RWPE2 (cell line): Measurements from ENCODE around the gene RASA4.
A peak's percentile ranks its signal among the peaks of the same experiment; 100 is the strongest.
"Not testable (repeated sequence)": the region's sequence is repeated elsewhere in the genome, so short reads cannot be mapped to it uniquely, and the experiment has no call there.

Experiments used
- ATAC-seq: fragments of 200-7000 bp; cut with Tn5 transposase; 3 replicates; pipeline ENCODE4 v1.9.1; 2021; ENCODE audit warnings: low read depth
- DNase-seq: peaks from one replicate; pipeline ENCODE4 v3.0.0-alpha.2; 2020; ENCODE audit warnings: low spot score
- H3K27ac ChIP-seq: fragments of 450-650 bp; 2 replicates; pipeline ENCODE4 v1.5.1; 2017; ENCODE audit warnings: mild to moderate bottlenecking; ENCODE audit not compliant: poor library complexity, severe bottlenecking
- H3K27me3 ChIP-seq: fragments of 250-450 bp; sonication (Bioruptor Pico); 2 replicates; pipeline ENCODE4 v1.5.1; 2021; ENCODE audit warnings: mild to moderate bottlenecking, moderate library complexity; ENCODE audit not compliant: insufficient read depth, poor library complexity, severe bottlenecking
- H3K36me3 ChIP-seq: fragments of 250-450 bp; sonication (Bioruptor Pico); 2 replicates; pipeline ENCODE4 v1.5.1; 2020; ENCODE audit warnings: low read depth, mild to moderate bottlenecking, moderate library complexity
- H3K4me1 ChIP-seq: fragments of 250-450 bp; sonication (Bioruptor Pico); 2 replicates; pipeline ENCODE4 v1.5.1; 2021; ENCODE audit warnings: mild to moderate bottlenecking, moderate library complexity; ENCODE audit not compliant: insufficient read depth, poor library complexity, severe bottlenecking
- H3K4me3 ChIP-seq: fragments of 250-450 bp; sonication (Bioruptor Pico); 2 replicates; pipeline ENCODE4 v1.5.1; 2021; ENCODE audit warnings: mild to moderate bottlenecking, moderate library complexity; ENCODE audit not compliant: severe bottlenecking
- H3K9me3 ChIP-seq: fragments of 250-450 bp; sonication (Bioruptor Pico); 2 replicates; pipeline ENCODE4 v1.5.1; 2021; ENCODE audit warnings: mild to moderate bottlenecking, moderate library complexity; ENCODE audit not compliant: severe bottlenecking

RASA4 gene

DNA sequence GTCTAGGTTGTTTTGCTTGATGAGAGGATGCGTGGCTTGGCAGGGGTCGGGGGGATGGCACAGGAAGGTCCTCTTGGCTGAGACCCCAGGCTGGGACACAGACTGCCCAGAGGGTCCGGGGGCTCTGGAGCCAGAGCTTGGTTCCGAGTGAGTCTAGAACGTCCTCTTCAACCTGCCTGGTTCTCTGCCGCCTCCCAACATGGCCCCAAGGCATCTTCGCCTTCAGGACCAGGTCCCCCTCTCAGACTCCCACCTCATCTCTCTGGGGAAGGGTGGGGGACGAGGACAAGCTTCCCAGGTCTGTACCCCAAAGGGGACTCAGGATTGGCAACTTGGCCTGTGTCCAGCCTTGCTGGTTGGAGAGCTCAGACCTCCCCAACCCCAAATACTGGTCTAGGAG is 74.5 kb downstream of the RASA4 start:
- not testable (repeated sequence) for H3K9me3 ChIP-seq, H3K4me3 ChIP-seq, H3K27me3 ChIP-seq, H3K4me1 ChIP-seq, H3K27ac ChIP-seq, H3K36me3 ChIP-seq, ATAC-seq
- DNase-seq, result peak; percentile 27

DNA sequence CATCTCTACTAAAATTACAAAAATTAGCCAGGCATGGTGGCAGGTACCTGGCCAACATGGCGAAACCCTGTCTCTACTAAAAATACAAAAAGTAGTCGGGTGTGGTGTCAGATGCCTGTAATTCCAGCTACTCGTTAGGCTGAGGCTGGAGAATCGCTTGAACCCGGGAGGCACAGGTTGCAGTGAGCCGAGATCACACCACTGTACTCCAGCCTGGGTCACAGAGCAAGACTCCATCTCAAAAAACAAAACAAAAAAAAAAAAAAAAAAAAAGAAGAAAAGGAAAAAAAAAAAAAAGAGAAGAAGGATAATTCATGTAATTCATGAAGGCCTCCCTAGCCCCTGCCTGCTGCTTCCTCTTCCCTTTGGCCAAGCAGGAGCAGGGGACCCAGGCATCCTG is 76.0 kb downstream of the RASA4 start:
- DNase-seq, ATAC-seq, H3K27ac ChIP-seq, H3K27me3 ChIP-seq, H3K9me3 ChIP-seq, H3K36me3 ChIP-seq, H3K4me3 ChIP-seq, H3K4me1 ChIP-seq: not testable (repeated sequence)

DNA sequence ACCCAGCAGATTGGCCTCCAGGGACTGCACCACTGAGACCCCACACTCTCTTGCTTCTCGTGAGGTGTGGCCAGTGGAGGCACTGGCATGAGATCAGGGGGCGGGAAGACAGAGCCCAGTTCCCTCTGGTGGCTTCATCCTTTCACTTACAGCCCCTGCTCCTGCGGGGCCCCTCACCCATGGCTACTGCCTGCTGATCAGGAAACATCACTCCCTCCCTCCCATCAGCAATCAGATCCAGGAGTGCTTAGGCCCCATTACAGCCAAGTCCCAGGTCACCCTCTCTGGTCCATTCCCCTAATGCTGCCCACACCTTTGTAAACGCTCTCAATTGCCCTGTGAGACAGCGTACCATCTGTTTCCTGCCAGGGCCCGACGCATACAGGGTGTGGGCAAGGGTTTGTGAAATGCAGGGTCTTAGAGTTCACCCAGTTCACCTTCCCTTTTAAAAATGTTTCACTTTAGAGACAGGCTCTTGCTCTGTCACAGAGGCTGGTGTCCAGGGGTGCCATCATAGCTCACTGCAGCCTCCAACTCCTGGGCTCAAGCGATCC is 81.4 kb downstream of the RASA4 start:
- H3K36me3 ChIP-seq, H3K9me3 ChIP-seq, ATAC-seq, H3K4me3 ChIP-seq, H3K27me3 ChIP-seq, DNase-seq, H3K4me1 ChIP-seq, H3K27ac ChIP-seq: not testable (repeated sequence)

DNA sequence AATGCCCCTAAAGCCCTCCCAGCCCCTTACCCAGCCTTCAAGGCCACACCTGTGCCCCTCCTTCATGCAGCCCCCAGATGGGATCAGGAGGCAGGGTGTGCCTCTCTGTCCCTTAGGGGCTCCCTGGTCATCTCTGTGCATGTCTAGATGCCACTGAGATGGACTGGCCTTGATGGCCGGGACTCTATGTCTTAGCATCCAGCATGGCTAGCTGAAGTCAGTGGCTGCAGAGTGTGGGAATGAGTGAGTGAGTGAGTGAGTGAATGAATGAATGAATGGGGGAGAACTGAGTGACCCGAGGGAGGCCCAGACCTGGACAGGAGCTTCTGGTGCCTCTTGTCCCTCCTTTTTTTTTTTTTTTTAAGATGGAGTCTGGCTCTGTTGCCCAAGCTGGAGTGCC is 84.4 kb downstream of the RASA4 start:
- H3K27ac ChIP-seq, H3K9me3 ChIP-seq, H3K4me3 ChIP-seq, H3K36me3 ChIP-seq, H3K4me1 ChIP-seq, DNase-seq, H3K27me3 ChIP-seq: not testable (repeated sequence)
- peak; percentile 4; the same call in 2 of the 3 replicates for ATAC-seq

DNA sequence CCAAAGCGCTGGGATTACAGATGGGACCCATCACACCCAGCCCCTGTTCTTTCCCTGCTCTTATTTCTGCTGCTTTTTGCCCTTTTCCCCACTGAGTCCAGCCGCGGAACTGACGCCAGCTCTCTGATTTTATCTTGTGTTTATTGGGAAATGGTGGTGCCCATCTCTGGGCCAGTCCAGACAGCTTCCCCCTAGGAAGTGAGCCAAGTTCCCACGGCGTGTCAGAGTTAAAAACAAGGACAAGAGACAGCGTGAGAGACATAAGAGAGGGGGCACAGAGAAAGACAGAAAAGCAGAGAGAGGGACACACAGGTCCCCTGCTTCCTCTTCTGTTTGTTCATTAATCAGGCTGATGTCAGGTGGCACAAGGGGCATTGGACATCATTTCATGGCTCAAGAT is 85.0 kb downstream of the RASA4 start:
- not testable (repeated sequence) for H3K4me3 ChIP-seq

DNA sequence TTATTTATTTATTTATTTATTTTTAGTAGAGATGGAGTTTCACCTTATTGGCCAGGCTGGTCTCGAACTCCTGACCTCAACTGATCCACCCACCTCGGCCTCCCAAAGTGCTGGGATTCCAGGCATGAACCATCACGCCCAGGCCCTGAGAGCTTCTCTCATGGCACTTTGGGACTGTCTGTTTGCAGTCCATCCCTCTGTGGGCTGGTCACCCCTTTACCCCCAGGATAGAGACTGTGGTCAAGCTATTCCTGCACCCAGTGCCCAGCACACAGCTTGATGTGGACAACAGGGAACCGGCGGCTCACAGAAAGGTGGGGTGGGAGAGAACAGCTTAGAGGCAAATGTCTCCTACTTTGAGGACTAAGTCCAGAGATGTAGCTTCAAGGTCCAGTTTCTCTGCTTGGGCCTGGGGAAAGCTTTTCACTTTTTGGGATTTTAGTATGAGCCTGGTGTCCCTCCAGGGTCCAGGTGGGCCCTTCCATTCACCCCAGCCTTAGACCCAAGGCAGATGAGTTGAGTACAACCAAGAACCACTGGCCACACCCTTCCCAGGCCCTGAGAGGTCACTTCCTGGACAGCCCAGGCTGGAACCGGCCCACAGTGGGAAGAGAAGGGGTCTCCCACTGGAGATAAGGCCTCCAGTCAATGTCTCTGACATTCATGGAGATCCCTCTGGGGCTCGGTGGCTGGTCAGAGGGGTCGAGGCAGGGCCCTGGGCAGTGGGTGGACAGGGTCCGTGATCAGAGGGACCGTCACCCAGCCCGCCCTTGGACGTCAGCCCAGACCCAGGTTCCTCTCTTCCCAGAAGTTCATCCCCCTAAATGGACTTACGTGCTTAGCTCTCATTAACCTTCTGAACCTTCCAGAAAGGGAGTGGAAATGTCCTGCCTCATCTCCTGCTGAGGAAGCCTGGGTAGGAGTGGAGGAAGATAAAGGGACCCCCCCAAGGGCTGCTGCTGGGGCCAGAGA is 88.4 kb downstream of the RASA4 start:
- H3K27ac ChIP-seq, H3K4me1 ChIP-seq, H3K36me3 ChIP-seq, H3K4me3 ChIP-seq, DNase-seq, H3K27me3 ChIP-seq, H3K9me3 ChIP-seq, ATAC-seq: not testable (repeated sequence)

More for the DNA sequence above, 85.0 kb downstream of the RASA4 start:
- H3K27me3 ChIP-seq, H3K36me3 ChIP-seq, H3K4me1 ChIP-seq, H3K9me3 ChIP-seq, H3K27ac ChIP-seq: not testable (repeated sequence)
- DNase-seq (peak; percentile 76), ATAC-seq (peak; percentile 77)

DNA sequence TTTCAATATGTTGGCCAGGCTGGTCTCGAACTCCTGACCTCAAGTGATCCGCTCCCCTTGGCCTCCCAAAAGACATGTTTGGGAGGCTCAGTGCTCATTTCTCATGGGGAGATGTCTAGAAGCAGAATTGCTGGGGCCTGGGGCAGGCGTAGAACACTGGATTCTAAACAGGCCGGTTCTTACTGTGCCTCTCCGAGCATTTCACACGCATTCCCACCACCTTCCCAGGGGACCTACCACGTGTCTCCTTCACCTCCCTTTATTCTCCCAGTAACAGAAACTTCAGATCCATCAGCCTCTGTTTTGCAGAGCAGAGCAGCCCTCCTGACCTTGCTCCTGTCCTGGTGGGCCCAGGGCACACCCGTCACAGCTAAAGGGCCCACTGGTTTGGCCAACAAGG is 89.4 kb downstream of the RASA4 start:
- not testable (repeated sequence) for H3K36me3 ChIP-seq, H3K27ac ChIP-seq, H3K4me3 ChIP-seq, H3K27me3 ChIP-seq, H3K9me3 ChIP-seq, ATAC-seq, DNase-seq, H3K4me1 ChIP-seq

DNA sequence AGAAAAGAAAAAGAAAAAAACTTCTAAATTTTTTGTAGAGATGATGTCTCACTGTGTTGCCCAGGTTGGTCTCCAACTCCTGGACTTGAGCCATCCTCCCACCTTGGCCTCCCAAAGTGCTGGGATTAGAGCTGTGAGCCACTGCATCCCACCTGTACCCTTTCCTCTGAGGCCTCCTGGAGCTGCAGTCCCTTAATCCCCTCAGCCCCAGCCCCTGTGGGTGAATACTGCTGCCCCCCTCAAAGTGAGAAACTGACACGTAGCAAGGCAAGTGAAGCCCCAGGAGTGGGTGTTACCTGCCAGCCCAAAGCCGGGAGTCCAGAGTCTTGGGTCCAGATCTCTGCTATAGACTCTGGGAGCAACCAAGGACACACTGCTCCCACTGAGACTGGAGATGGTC is 91.8 kb downstream of the RASA4 start:
- not testable (repeated sequence) for H3K4me1 ChIP-seq, H3K4me3 ChIP-seq, H3K27me3 ChIP-seq, H3K9me3 ChIP-seq, H3K27ac ChIP-seq, H3K36me3 ChIP-seq
- DNase-seq (peak; percentile 48), ATAC-seq (peak; percentile 2; the same call in 1 of the 3 replicates)
